Caco-2 (cell line): ENCODE measurements around the gene ZNF277. TPM values are rescaled to one million over a fixed set of nuclear protein-coding genes. Genes with fewer than 3 reads are reported as not detected.

Experiments
- BruUV-seq: library from RNA; stranded (reverse); fragments of 400-500 nt; replicated peaks from 2 replicates; lab custom pipeline; 2021; lab: Mats Ljungman, UMichigan
- CTCF ChIA-PET: fragments of 300-600 bp; sonication (Branson Sonifier 250); formaldehyde crosslinking; loops from one replicate; lab custom pipeline; 2022; ENCODE audit warnings: antibody characterized with exemption; lab: Charles Lee
- POLR2A ChIA-PET: fragments of 300-600 bp; sonication (Branson Sonifier 250); formaldehyde crosslinking; loops from one replicate; lab custom pipeline; 2022; ENCODE audit warnings: antibody characterized with exemption; lab: Charles Lee
- DNase-seq, 2 experiments: peaks; one replicate each; pipeline versions ENCODE4 v3.0.0 to v3.0.0-alpha.2; 2020 to 2022
- H3K27me3 ChIP-seq: replicated peaks from 2 replicates; pipeline ENCODE4 v1.6.0; 2011; ENCODE audit warnings: low read length; ENCODE audit not compliant: control insufficient read depth, insufficient read depth
- H3K36me3 ChIP-seq: 2 replicates; pipeline ENCODE4 v1.5.1; 2011; ENCODE audit warnings: low read length; ENCODE audit not compliant: control insufficient read depth, insufficient read depth
- H3K4me1 ChIP-seq: fragments of 250-450 bp; sonication (Bioruptor Pico); 2 replicates; pipeline ENCODE4 v1.5.1; 2020; ENCODE audit warnings: mild to moderate bottlenecking
- H3K4me3 ChIP-seq: 2 replicates; pipeline ENCODE4 v1.5.1; 2011; ENCODE audit warnings: low read depth, mild to moderate bottlenecking, control low read depth, low read length
- H3K9me3 ChIP-seq: fragments of 250-450 bp; sonication (Bioruptor Pico); 2 replicates; pipeline ENCODE4 v1.5.1; 2020; ENCODE audit warnings: mild to moderate bottlenecking, moderate library complexity
- H3K27ac Mint-ChIP-seq: one replicate; pipeline ENCODE4 v1.8.0; 2022; ENCODE audit warnings: mixed read lengths; ENCODE audit not compliant: unreplicated experiment
- H3K27me3 Mint-ChIP-seq: one replicate; pipeline ENCODE4 v1.8.0; 2022; ENCODE audit warnings: mixed read lengths; ENCODE audit not compliant: insufficient read depth, unreplicated experiment
- H3K36me3 Mint-ChIP-seq: one replicate; pipeline ENCODE4 v1.8.0; 2022; ENCODE audit warnings: mild to moderate bottlenecking, mixed read lengths; ENCODE audit not compliant: insufficient read depth, unreplicated experiment
- H3K4me1 Mint-ChIP-seq: one replicate; pipeline ENCODE4 v1.8.0; 2022; ENCODE audit warnings: low read depth, mixed read lengths; ENCODE audit not compliant: unreplicated experiment
- H3K4me3 Mint-ChIP-seq: one replicate; pipeline ENCODE4 v1.8.0; 2022; ENCODE audit warnings: mild to moderate bottlenecking, moderate library complexity, mixed read lengths; ENCODE audit not compliant: unreplicated experiment
- H3K9me3 Mint-ChIP-seq: one replicate; pipeline ENCODE4 v1.8.0; 2022; ENCODE audit warnings: mixed read lengths; ENCODE audit not compliant: unreplicated experiment
- intact Hi-C: fragments of 100-400 bp; cut with micrococcal nuclease; formaldehyde crosslinking; loops from one replicate; pipeline ENCODE4 v1.10.0; 2022; ENCODE audit not compliant: unreplicated experiment
- total RNA-seq: library from RNA; stranded (reverse); gene quantifications from 2 replicates; pipeline ENCODE4 v1.2.3, GENCODE V29; 2022
- TF ChIP-seq, protein P1 (sequence below), 2 experiments: fragments of 200-600 bp in 1 of 2; IDR thresholded peaks; 1 replicate in 1 of 2; 2 replicates in 1 of 2; pipeline versions ENCODE4 v1.5.1 to v1.8.0; 2011 to 2022; ENCODE audit warnings: antibody characterized with exemption in 1 of 2, control low read depth in 1 of 2, inconsistent platforms in 1 of 2, low read depth in 1 of 2, low read length in 1 of 2, mild to moderate bottlenecking in 1 of 2, moderate library complexity in 1 of 2; ENCODE audit not compliant: insufficient read depth in 1 of 2, severe bottlenecking in 1 of 2, unreplicated experiment in 1 of 2

The ZNF277 gene
- total RNA-seq, 1 experiment from 2014 or later: 22.8 TPM

DNA sequence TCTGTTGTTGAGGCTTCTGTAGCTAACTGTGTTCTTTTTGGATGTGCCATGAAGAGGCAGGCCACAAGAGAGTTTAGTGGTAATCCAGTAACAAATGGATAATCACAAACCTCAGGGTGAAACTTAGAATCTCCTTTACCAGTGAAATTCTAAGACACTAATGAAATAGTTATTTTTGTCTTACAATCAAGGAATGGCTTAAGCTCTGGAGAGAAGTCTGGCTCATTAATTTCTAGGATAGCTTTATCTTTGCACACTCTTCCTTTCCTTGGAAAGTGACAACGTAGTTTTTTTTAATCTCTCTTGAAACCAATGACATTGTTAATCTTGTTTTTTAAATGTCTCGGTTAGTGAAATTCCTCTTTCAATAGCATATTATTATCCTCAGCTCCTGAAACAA is 150.1 kb downstream of the ZNF277 start:
- Mint-ChIP-seq H3K4me3 (no peak overlapping the region), H3K36me3 (no peaks in the 10 kb centered on the region), H3K27me3 (no peaks in the 10 kb centered on the region), H3K4me1 (no peaks in the 10 kb centered on the region), H3K9me3 (no peaks in the 10 kb centered on the region), H3K27ac (no peak overlapping the region)
- H3K9me3 ChIP-seq: no peaks in the 10 kb centered on the region
- no peaks in the 10 kb centered on the region for H3K36me3 ChIP-seq
- CTCF ChIA-PET: interaction anchor here (0.8 kb wide), 1 partner anchor 16 kb away, joined by 3 read pairs; no protein-coding TSS in a partner anchor
- no peaks in the 10 kb centered on the region for H3K4me1 ChIP-seq
- DNase-seq: no peak
- intact Hi-C loops: no loop called here
- no TSS peak for BruUV-seq
- TF ChIP-seq, protein P1, sequence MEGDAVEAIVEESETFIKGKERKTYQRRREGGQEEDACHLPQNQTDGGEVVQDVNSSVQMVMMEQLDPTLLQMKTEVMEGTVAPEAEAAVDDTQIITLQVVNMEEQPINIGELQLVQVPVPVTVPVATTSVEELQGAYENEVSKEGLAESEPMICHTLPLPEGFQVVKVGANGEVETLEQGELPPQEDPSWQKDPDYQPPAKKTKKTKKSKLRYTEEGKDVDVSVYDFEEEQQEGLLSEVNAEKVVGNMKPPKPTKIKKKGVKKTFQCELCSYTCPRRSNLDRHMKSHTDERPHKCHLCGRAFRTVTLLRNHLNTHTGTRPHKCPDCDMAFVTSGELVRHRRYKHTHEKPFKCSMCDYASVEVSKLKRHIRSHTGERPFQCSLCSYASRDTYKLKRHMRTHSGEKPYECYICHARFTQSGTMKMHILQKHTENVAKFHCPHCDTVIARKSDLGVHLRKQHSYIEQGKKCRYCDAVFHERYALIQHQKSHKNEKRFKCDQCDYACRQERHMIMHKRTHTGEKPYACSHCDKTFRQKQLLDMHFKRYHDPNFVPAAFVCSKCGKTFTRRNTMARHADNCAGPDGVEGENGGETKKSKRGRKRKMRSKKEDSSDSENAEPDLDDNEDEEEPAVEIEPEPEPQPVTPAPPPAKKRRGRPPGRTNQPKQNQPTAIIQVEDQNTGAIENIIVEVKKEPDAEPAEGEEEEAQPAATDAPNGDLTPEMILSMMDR (IDR thresholded peaks at IDR 0.05; ENCODE audit: insufficient read depth in 1 of 2, low read depth in 1 of 2, low read length in 1 of 2, severe bottlenecking in 1 of 2, unreplicated experiment in 1 of 2): no peak
- no peaks in the 10 kb centered on the region for H3K27me3 ChIP-seq
- POLR2A ChIA-PET: no interaction called here
- no peak overlapping the region for H3K4me3 ChIP-seq

DNA sequence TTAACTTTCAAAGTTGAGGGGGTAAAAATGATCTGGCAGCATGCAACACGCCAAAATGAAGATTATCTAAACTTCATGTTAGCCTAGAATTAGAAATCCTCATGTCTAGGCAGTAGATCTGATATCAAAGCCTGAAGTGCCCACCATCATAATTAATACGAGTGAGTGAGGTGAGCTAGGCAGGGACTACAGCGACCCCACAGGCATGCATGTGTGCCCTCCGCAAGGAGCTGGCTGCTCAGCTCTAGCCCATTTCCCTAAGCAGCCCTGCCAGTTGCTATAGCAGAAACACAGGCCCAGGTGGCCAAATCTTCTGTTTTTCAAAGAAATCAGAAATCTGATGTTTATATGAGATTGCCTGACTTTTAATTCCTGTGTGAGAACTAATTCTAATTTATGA is 150.6 kb downstream of the ZNF277 start:
- H3K27me3 ChIP-seq: no peaks in the 10 kb centered on the region
- H3K27ac Mint-ChIP-seq: no peak overlapping the region
- no peaks in the 10 kb centered on the region for H3K4me1 ChIP-seq
- H3K9me3 ChIP-seq: no peaks in the 10 kb centered on the region
- H3K36me3 ChIP-seq: no peaks in the 10 kb centered on the region
- ChIA-PET POLR2A (no interaction called here), CTCF (interaction anchor here (0.8 kb wide), 1 partner anchor 16 kb away, joined by 3 read pairs; no protein-coding TSS in a partner anchor)
- no peaks in the 10 kb centered on the region for H3K36me3 Mint-ChIP-seq
- H3K4me3 Mint-ChIP-seq: no peak overlapping the region
- BruUV-seq: no TSS peak
- DNase-seq: no peak
- intact Hi-C loops: no loop called here
- no peaks in the 10 kb centered on the region for H3K9me3 Mint-ChIP-seq
- no peaks in the 10 kb centered on the region for H3K4me1 Mint-ChIP-seq
- no peaks in the 10 kb centered on the region for H3K27me3 Mint-ChIP-seq
- H3K4me3 ChIP-seq: no peak overlapping the region
- TF ChIP-seq, protein P1 (IDR thresholded peaks at IDR 0.05; ENCODE audit: insufficient read depth in 1 of 2, low read depth in 1 of 2, low read length in 1 of 2, severe bottlenecking in 1 of 2, unreplicated experiment in 1 of 2): no peak

DNA sequence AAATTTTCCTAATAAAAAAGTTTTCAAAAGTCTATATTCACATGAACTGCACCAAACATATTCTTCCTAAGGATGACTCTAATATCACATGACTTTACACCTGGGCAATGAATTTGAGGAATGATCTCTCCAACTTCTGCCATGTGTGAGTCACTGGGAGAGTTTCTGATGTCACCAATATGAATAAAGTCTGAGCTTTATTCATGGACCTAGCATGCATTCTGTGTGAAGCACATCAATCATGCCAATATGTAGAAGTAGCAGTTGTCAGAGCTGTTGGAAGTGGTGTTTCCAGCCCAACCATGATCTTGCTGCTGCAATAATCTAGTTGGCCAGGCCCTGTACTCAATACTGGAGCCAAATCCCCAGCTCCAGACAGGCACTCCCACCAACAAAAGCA is 152.0 kb downstream of the ZNF277 start:
- no peaks in the 10 kb centered on the region for H3K4me1 ChIP-seq
- H3K27ac Mint-ChIP-seq: no peak overlapping the region
- ChIA-PET CTCF (no interaction called here), POLR2A (no interaction called here)
- H3K27me3 ChIP-seq: no peaks in the 10 kb centered on the region
- no peaks in the 10 kb centered on the region for H3K36me3 Mint-ChIP-seq
- TF ChIP-seq, protein P1 (IDR thresholded peaks at IDR 0.05; ENCODE audit: insufficient read depth in 1 of 2, low read depth in 1 of 2, low read length in 1 of 2, severe bottlenecking in 1 of 2, unreplicated experiment in 1 of 2): no peak
- no peaks in the 10 kb centered on the region for H3K36me3 ChIP-seq
- no peak overlapping the region for H3K4me3 Mint-ChIP-seq
- no TSS peak for BruUV-seq
- DNase-seq: no peak
- H3K9me3 Mint-ChIP-seq: no peaks in the 10 kb centered on the region
- H3K27me3 Mint-ChIP-seq: no peaks in the 10 kb centered on the region
- no peaks in the 10 kb centered on the region for H3K4me1 Mint-ChIP-seq
- H3K9me3 ChIP-seq: no peaks in the 10 kb centered on the region
- H3K4me3 ChIP-seq: no peak overlapping the region
- intact Hi-C loops: no loop called here
